K562 (cell line): Measurements from ENCODE around the gene SYTL2. TPM values are rescaled to one million over a fixed set of nuclear protein-coding genes. Genes with fewer than 3 reads are reported as not detected.

Source experiments
- ATAC-seq: fragments of 200-7000 bp; cut with Tn5 transposase; 3 replicates; pipeline ENCODE4 v1.9.1; 2020; ENCODE audit warnings: moderate library complexity
- BruUV-seq: library from RNA; stranded (reverse); fragments of 400-500 nt; replicated peaks from 2 replicates; lab custom pipeline; 2021; lab: Mats Ljungman, UMichigan
- CTCF ChIA-PET: fragments of 300-600 bp; formaldehyde crosslinking; extraction: SDS; loops from one replicate; lab custom pipeline; 2021; ENCODE audit warnings: low intra/inter-chr PET ratio; lab: Yijun Ruan, JAX
- POLR2A ChIA-PET: fragments of 300-600, 350-650 bp; sonication (Branson Sonifier 250); formaldehyde crosslinking; extraction: SDS; loops from one replicate; lab custom pipeline; 2021; ENCODE audit warnings: antibody characterized with exemption, inconsistent platforms; lab: Yijun Ruan, JAX
- DNase-seq, 4 experiments: peaks; one replicate each; pipeline versions ENCODE4 v3.0.0 to v3.0.0-alpha.2; 2011 to 2018; ENCODE audit warnings: low spot score in 3 of 4, mixed read lengths in 3 of 4; ENCODE audit errors: extremely low read depth in 1 of 4
- FAIRE-seq: peaks from 2 replicates; lab custom pipeline; 2011; peaks lifted over from hg19 to GRCh38; lab: Jason Lieb, UNC
- H2AFZ ChIP-seq: 2 replicates; pipeline ENCODE4 v1.6.0; 2011; ENCODE audit warnings: low read depth, low read length, control low read depth, inconsistent platforms
- H3K27ac ChIP-seq: fragments of 200-600 bp; 3 replicates; pipeline ENCODE4 v1.8.0; 2011; ENCODE audit warnings: low read depth, mild to moderate bottlenecking, control low read depth, inconsistent platforms, low read length, moderate library complexity, mixed read lengths; ENCODE audit errors: extremely low read depth
- H3K27me3 ChIP-seq, 2 experiments: fragments of 300-600 bp in 1 of 2; 2 replicates in 1 of 2; 3 replicates in 1 of 2; pipeline versions ENCODE4 v1.6.0 to v1.8.0; 2011; ENCODE audit warnings: inconsistent platforms in 2 of 2, low read length in 2 of 2, mild to moderate bottlenecking in 1 of 2, mixed read lengths in 1 of 2, moderate library complexity in 1 of 2; ENCODE audit not compliant: control insufficient read depth in 2 of 2, insufficient read depth in 2 of 2
- H3K36me3 ChIP-seq: fragments of 300-600 bp; 3 replicates; pipeline ENCODE4 v1.8.0; 2011; ENCODE audit warnings: mild to moderate bottlenecking, low read length, inconsistent platforms; ENCODE audit not compliant: control insufficient read depth, insufficient read depth
- H3K4me1 ChIP-seq, 2 experiments: fragments of 200-600 bp in 1 of 2; replicated peaks in 1 of 2; 2 replicates in 1 of 2; 3 replicates in 1 of 2; pipeline versions ENCODE4 v1.5.1 to v1.8.0; 2011; ENCODE audit warnings: inconsistent platforms in 2 of 2, low read length in 2 of 2, mild to moderate bottlenecking in 1 of 2, mixed read lengths in 1 of 2, moderate library complexity in 1 of 2; ENCODE audit not compliant: control insufficient read depth in 2 of 2, insufficient read depth in 2 of 2
- H3K4me2 ChIP-seq: 2 replicates; pipeline ENCODE4 v1.6.1; 2011; ENCODE audit warnings: low read length, control low read depth, inconsistent platforms, mixed read lengths; ENCODE audit not compliant: insufficient read depth
- H3K4me3 ChIP-seq: fragments of 200-600 bp; sonication (generic), shearing (Covaris generic); 2 replicates; pipeline ENCODE4 v1.5.1; 2016; ENCODE audit warnings: control low read depth, inconsistent platforms
- H3K79me2 ChIP-seq: fragments of 200-600 bp; 3 replicates; pipeline ENCODE4 v1.8.0; 2011; ENCODE audit warnings: low read length, inconsistent platforms; ENCODE audit not compliant: control insufficient read depth, insufficient read depth
- H3K9ac ChIP-seq, 2 experiments: 2 replicates each; pipeline versions ENCODE4 v1.6.0 to v1.6.1; 2011; ENCODE audit warnings: low read depth in 2 of 2, low read length in 2 of 2, control low read depth in 1 of 2, inconsistent platforms in 1 of 2, mild to moderate bottlenecking in 1 of 2, mixed read lengths in 1 of 2; ENCODE audit not compliant: insufficient read depth in 1 of 2
- H3K9me1 ChIP-seq: one replicate; pipeline ENCODE4 v1.6.0; 2011; ENCODE audit warnings: inconsistent platforms, mild to moderate bottlenecking, low read length, moderate library complexity; ENCODE audit not compliant: control insufficient read depth, insufficient read depth
- H3K9me3 ChIP-seq: replicated peaks from 2 replicates; pipeline ENCODE4 v1.5.1; 2011; ENCODE audit warnings: low read depth, low read length, inconsistent platforms; ENCODE audit not compliant: control insufficient read depth, insufficient read depth
- H4K20me1 ChIP-seq: replicated peaks from 2 replicates; pipeline ENCODE4 v1.6.1; 2011; ENCODE audit warnings: low read length, inconsistent platforms, mixed read lengths; ENCODE audit not compliant: control insufficient read depth, insufficient read depth
- CTCF ChIP-seq, 3 experiments: IDR thresholded peaks in 2 of 3; conservative IDR thresholded peaks in 1 of 3; 2 replicates each; pipeline ENCODE4 v1.5.1; 2011 to 2012; ENCODE audit warnings: low read length in 3 of 3, mild to moderate bottlenecking in 3 of 3, control low read depth in 2 of 3, improper control_type of control experiment in 1 of 3, inconsistent platforms in 1 of 3, low read depth in 1 of 3, mixed read lengths in 1 of 3, moderate library complexity in 1 of 3; ENCODE audit not compliant: insufficient read depth in 2 of 3
- FOSL1 ChIP-seq: fragments of 200-800 bp; sonication (Bioruptor generic); conservative IDR thresholded peaks from 2 replicates; pipeline ENCODE4 v1.6.1; 2016; ENCODE audit warnings: missing genetic modification characterization, missing compliant biosample characterization
- IRF1 ChIP-seq: sonication (generic); formaldehyde crosslinking; IDR thresholded peaks from 2 replicates; pipeline ENCODE4 v1.8.0; 2022; ENCODE audit warnings: missing genetic modification reagents, mild to moderate bottlenecking, borderline replicate concordance
- JUND ChIP-seq, 2 experiments: IDR thresholded peaks; 2 replicates in 1 of 2; 3 replicates in 1 of 2; pipeline ENCODE4 v1.6.1; 2011; ENCODE audit warnings: borderline replicate concordance in 2 of 2, low read depth in 2 of 2, low read length in 2 of 2, improper control_type of control experiment in 1 of 2, missing biosample characterization in 1 of 2, missing genetic modification characterization in 1 of 2, missing genetic modification reagents in 1 of 2
- MEIS2 ChIP-seq: fragments of 450-650 bp; IDR thresholded peaks from 2 replicates; pipeline ENCODE4 v1.6.1; 2014; ENCODE audit warnings: mild to moderate bottlenecking; ENCODE audit not compliant: partially characterized antibody
- NBN ChIP-seq: fragments of 450-650 bp; IDR thresholded peaks from 2 replicates; pipeline ENCODE4 v1.6.1; 2016; ENCODE audit warnings: low read depth, mild to moderate bottlenecking
- PBX2 ChIP-seq, 2 experiments: IDR thresholded peaks in 1 of 2; conservative IDR thresholded peaks in 1 of 2; 2 replicates each; pipeline ENCODE4 v1.6.1; 2016; ENCODE audit warnings: low read depth in 2 of 2, mild to moderate bottlenecking in 1 of 2, missing compliant biosample characterization in 1 of 2, missing genetic modification characterization in 1 of 2, moderate library complexity in 1 of 2
- PKNOX1 ChIP-seq: fragments of 450-650 bp; IDR thresholded peaks from 2 replicates; pipeline ENCODE4 v1.6.1; 2016
- SNIP1 ChIP-seq: fragments of 450-650 bp; IDR thresholded peaks from 2 replicates; pipeline ENCODE4 v1.7.1; 2017; ENCODE audit warnings: low read depth, mild to moderate bottlenecking
- TCF15 ChIP-seq: fragments of 250-450 bp; sonication (Bioruptor Pico); IDR thresholded peaks from 2 replicates; pipeline ENCODE4 v1.8.0; 2022; ENCODE audit warnings: moderate library complexity, mild to moderate bottlenecking, inconsistent platforms
- TGIF2 ChIP-seq: sonication (generic); formaldehyde crosslinking; IDR thresholded peaks from 2 replicates; pipeline ENCODE4 v1.8.1; 2022; ENCODE audit warnings: mild to moderate bottlenecking, missing genetic modification reagents, moderate library complexity
- USF1 ChIP-seq: sonication (generic); formaldehyde crosslinking; IDR thresholded peaks from 2 replicates; pipeline ENCODE4 v1.9.0; 2022; ENCODE audit warnings: mild to moderate bottlenecking, missing genetic modification reagents
- WGBS: fragments of 100-300 bp; shearing (Covaris generic); methylation state at CpG from one replicate; pipeline ENCODE4 v1.1.6; 2016; ENCODE audit warnings: low coverage, mixed read lengths; ENCODE audit not compliant: insufficient coverage; ENCODE audit errors: missing lambda C conversion rate; 5-methylcytosine and 5-hydroxymethylcytosine counted together
- in situ Hi-C: fragments of 300-500 bp; cut with MboI; formaldehyde crosslinking; loops from 4 replicates; pipeline ENCODE4 v1.15.0; 2018; ENCODE audit warnings: inconsistent platforms, mixed read lengths
- intact Hi-C: fragments of 100-400 bp; cut with micrococcal nuclease; formaldehyde crosslinking; loops from 2 replicates; pipeline ENCODE4 v1.14.2; 2022
- polyA plus RNA-seq, 8 experiments: library from polyadenylated mRNA; depleted of rRNA in 4 of 8; stranded (reverse) in 5 of 8; unstranded in 3 of 8; fragments of >200 nt; fragmentation: Nextera tagmentation in 2 of 8; fragmentation: Illumina TruSeq in 1 of 8; extraction: Ambion mirVana in 2 of 8; extraction: Trizol in 1 of 8; gene quantifications; 2 replicates each; pipeline versions ENCODE4 v1.2.1 to v1.2.3, GENCODE V29; 2011 to 2014; ENCODE audit warnings: inconsistent platforms in 1 of 8, missing spikeins in 1 of 8
- total RNA-seq, 7 experiments: library from RNA; depleted of rRNA in 6 of 7; stranded (reverse); fragments of >200 nt in 6 of 7; fragmentation: Illumina TruSeq in 2 of 7; extraction: Trizol in 2 of 7; gene quantifications; 2 replicates each; pipeline versions ENCODE4 v1.2.1 to v1.2.3, GENCODE V29; 2011 to 2021; ENCODE audit warnings: low replicate concordance in 1 of 7

SYTL2 gene
- total and polyA plus RNA-seq, 9 of the 15 experiments (the other 6 are each of a cell fraction or from before 2014, with no cell fraction given) = 0.05 to 0.57 (median 0.35) TPM

- 0% methylated on average over 4 of the region's 4 CpGs for whole genome bisulfite sequencing
- no peaks in the 10 kb centered on the region for H3K36me3 ChIP-seq
- no peak overlapping the region for H3K4me3 ChIP-seq
- in situ Hi-C loops = no loop called here
- no peak overlapping the region for H3K9ac ChIP-seq
- H3K4me1 ChIP-seq = peaks cover 9 to 10% of the 10 kb centered on the region in 2 experiments; a peak in 3 of 5 replicates
- no peak overlapping the region for H3K4me2 ChIP-seq
- H4K20me1 ChIP-seq = no peaks in the 10 kb centered on the region
- H3K27ac ChIP-seq = no peak overlapping the region
- H3K9me1 ChIP-seq = no peaks in the 10 kb centered on the region
- POLR2A ChIA-PET = interaction anchor here (1.0 kb wide), 1 partner anchor 14 kb away, joined by 3 read pairs; no protein-coding TSS in a partner anchor
- FAIRE-seq (no peak), DNase-seq (peak in 3 of 4 experiments; percentile 6 to 24 (median 19)), ATAC-seq (peak; percentile 35)
- no peaks in the 10 kb centered on the region for H3K79me2 ChIP-seq
- CTCF ChIA-PET = no interaction called here
- H3K9me3 ChIP-seq = no peaks in the 10 kb centered on the region
- peaks cover 19 to 33% of the 10 kb centered on the region in 2 experiments for H3K27me3 ChIP-seq
- no TSS peak for BruUV-seq
- intact Hi-C loops = no loop called here
- H2AFZ ChIP-seq = no peak overlapping the region
- TF ChIP-seq CTCF (IDR thresholded peaks at IDR 0.05 in 2 of 3, conservative IDR thresholded peaks at IDR 0.05 in 1 of 3; ENCODE audit: insufficient read depth in 2 of 3, low read depth in 1 of 3, low read length in 3 of 3) = peak in 1 of 3 experiments; percentile 24; a peak in 1 of 6 replicates
- no peak for TF ChIP-seq USF1 (CRISPR knock-in tag)
- no peak for TF ChIP-seq TCF15 (CRISPR knock-in tag)
- peak; percentile 27; the same call in 1 of the 2 replicates for TF ChIP-seq PBX2 (CRISPR knock-in tag; IDR thresholded peaks at IDR 0.05; ENCODE audit: low read depth)
- TF ChIP-seq PBX2 (tag; conservative IDR thresholded peaks at IDR 0.05; ENCODE audit: low read depth) = peak; percentile 87
- TF ChIP-seq JUND (IDR thresholded peaks at IDR 0.05; ENCODE audit: borderline replicate concordance, low read depth, low read length) = 0 out of 2 replicates have a peak, but pooled peaks have one; percentile 34
- TF ChIP-seq JUND (tag; IDR thresholded peaks at IDR 0.05; ENCODE audit: borderline replicate concordance, low read depth, low read length) = peak; percentile 40; the same call in 1 of the 3 replicates
- TF ChIP-seq MEIS2 = peak; percentile 93
- no peak for TF ChIP-seq TGIF2 (CRISPR knock-in tag)
- TF ChIP-seq NBN = no peak
- TF ChIP-seq PKNOX1 = peak; percentile 89
- no peak for TF ChIP-seq SNIP1
- TF ChIP-seq FOSL1 = peak; percentile 38; the same call in 1 of the 2 replicates
- TF ChIP-seq IRF1 (CRISPR knock-in tag) = no peak
Measured at GRCh38 chr11:85809863-85810262, 1.1 kb downstream of the SYTL2 start.
